Fibroblast of villous mesenchyme (primary cell): ENCODE measurements around the gene B4GALT5. TPM values are rescaled to one million over a fixed set of nuclear protein-coding genes. Genes with fewer than 3 reads are reported as not detected.

Experiments used
- DNase-seq: peaks from one replicate; pipeline ENCODE4 v3.0.0-alpha.2; 2010; ENCODE audit warnings: low read depth
- H3K4me3 ChIP-seq: 2 replicates; pipeline ENCODE4 v1.5.1; 2011; ENCODE audit warnings: low read depth, mild to moderate bottlenecking, low read length
- total RNA-seq: library from RNA; depleted of rRNA; stranded (reverse); fragments of >200 nt; gene quantifications from 2 replicates; pipeline ENCODE4 v1.2.3, GENCODE V29; 2012
- TF ChIP-seq, protein P1 (sequence below): IDR thresholded peaks from 2 replicates; pipeline ENCODE4 v1.5.1; 2012; ENCODE audit warnings: low read depth, mild to moderate bottlenecking, low read length; ENCODE audit not compliant: insufficient read depth

Gene B4GALT5
- total RNA-seq, 1 donor, result 33.7 TPM

GRCh38 chr20:49685161-49685601 lies 28.5 kb downstream of the B4GALT5 start:
- DNase-seq, result no peak
- TF ChIP-seq, protein P1, sequence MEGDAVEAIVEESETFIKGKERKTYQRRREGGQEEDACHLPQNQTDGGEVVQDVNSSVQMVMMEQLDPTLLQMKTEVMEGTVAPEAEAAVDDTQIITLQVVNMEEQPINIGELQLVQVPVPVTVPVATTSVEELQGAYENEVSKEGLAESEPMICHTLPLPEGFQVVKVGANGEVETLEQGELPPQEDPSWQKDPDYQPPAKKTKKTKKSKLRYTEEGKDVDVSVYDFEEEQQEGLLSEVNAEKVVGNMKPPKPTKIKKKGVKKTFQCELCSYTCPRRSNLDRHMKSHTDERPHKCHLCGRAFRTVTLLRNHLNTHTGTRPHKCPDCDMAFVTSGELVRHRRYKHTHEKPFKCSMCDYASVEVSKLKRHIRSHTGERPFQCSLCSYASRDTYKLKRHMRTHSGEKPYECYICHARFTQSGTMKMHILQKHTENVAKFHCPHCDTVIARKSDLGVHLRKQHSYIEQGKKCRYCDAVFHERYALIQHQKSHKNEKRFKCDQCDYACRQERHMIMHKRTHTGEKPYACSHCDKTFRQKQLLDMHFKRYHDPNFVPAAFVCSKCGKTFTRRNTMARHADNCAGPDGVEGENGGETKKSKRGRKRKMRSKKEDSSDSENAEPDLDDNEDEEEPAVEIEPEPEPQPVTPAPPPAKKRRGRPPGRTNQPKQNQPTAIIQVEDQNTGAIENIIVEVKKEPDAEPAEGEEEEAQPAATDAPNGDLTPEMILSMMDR, result no peak
- H3K4me3 ChIP-seq, result no peak overlapping the region

GRCh38 chr20:49684335-49684997 lies 29.2 kb downstream of the B4GALT5 start:
- DNase-seq, result no peak
- TF ChIP-seq, protein P1, result no peak
- H3K4me3 ChIP-seq, result no peak overlapping the region

- no peak for DNase-seq
- TF ChIP-seq, protein P1, result no peak
These were observed 30.9 kb downstream of the B4GALT5 start for GRCh38 chr20:49682798-49683197.

DNA sequence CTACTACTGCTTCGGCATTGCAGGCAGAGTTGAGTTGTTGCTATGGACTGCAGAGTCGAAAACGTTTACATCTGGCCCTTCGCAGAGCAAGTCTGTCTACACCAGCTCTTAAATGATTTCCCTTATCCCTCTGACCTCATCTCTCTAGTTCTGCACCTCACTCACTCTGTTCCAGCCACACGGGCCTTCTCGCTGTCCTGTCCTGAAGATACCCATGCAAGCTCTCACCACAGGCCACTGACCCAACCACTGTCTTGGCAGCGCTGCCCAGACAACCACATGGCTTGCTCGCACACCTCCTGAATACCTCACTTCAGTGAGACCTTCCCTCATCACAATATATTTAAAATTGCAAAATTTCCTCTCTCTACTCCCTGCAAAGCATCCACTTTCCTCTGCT lies 31.4 kb downstream of the B4GALT5 start:
- TF ChIP-seq, protein P1, result no peak
- no peak for DNase-seq
- no peak overlapping the region for H3K4me3 ChIP-seq

More at GRCh38 chr20:49682798-49683197, 30.9 kb downstream of the B4GALT5 start:
- no peak overlapping the region for H3K4me3 ChIP-seq

DNA sequence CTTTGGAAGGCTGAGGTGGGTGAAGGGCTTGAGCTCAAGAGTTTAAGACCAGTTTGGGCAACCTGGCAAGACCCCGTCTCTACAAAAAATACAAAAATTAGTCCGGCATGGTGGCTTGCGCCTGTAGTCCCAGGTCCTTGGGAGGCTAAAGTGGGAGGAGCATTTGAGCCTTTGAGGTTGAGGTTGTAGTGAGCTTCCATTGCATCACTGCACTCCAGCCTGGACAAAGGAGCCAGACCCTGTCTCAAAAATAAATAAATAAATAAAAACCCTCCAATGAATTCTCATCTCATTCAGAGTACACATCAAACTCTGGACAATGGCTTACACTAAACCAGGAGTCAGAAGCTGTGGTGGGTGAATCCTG lies 31.8 kb downstream of the B4GALT5 start:
- H3K4me3 ChIP-seq, result no peak overlapping the region
- TF ChIP-seq, protein P1, result no peak
- DNase-seq, result no peak

GRCh38 chr20:49680484-49680883 lies 33.2 kb downstream of the B4GALT5 start:
- DNase-seq, result peak; percentile 56

GRCh38 chr20:49679634-49680033 lies 34.0 kb downstream of the B4GALT5 start:
- DNase-seq, result no peak
- no peak overlapping the region for H3K4me3 ChIP-seq
- TF ChIP-seq, protein P1, result no peak

More at GRCh38 chr20:49680484-49680883, 33.2 kb downstream of the B4GALT5 start:
- H3K4me3 ChIP-seq, result no peak overlapping the region
- TF ChIP-seq, protein P1, result no peak
